GM18498 (cell line): ENCODE measurements around the gene FH.

Experiments
- ATAC-seq: cut with Tn5 transposase; IDR thresholded peaks from one replicate; pipeline ENCODE4 v1.9.1; 2021; ENCODE audit warnings: mild to moderate bottlenecking, moderate library complexity; ENCODE audit not compliant: unreplicated experiment

Gene FH

GRCh38 chr1:241519308-241520079 is at the start of gene FH:
TSS of gene FH (minus strand) at chr1:241519755. CDS start at chr1:241519722, 33 bp downstream.
- peak; percentile 98 for ATAC-seq

DNA sequence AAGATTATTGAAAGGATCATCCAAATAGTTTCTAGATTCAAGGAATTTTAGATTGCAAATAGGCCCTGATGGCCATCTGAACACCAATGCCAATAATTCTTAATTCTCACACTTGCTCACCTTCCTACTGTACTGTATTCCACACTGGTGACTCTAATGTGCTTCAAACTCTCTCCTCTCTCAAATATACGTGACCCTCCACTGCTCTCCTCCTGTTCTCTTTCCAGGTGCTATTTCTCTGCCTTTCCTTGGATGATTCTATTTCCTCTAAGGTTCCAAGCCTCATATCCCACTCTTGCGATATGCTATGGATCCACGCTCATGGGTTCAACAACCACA is 41.3 kb upstream of the FH start:
- ATAC-seq, result no peak

DNA sequence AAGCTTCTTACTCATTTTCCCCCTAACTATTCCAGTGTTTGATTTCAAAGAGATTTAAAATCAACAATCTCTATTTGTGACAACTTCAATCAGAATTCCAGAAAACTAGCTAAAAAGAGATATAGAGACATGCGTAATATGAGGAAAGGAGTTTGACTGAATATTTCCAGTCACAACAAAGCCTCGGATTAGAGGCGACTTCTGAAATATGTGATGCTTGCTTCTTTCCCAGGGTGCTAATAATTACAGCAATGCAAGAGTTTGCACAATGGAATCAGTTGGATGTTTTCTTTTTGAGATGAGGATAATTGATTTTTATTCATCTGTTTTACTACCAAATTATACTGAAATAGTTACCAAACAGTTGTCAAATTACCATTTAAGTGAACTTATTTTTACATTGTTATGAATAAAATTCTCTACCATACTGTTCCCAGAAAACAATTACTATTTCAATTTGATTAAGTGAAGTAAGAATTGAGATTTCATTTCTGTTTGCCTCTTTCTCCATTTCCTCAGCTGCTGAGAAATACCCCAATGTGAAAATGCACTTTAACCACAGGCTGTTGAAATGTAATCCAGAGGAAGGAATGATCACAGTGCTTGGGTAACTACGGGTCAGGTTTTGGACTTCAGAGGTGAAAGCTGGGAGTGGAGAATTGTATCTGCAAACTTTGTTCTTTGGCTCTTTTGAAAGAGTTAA is 40.7 kb upstream of the FH start:
- no peak for ATAC-seq

DNA sequence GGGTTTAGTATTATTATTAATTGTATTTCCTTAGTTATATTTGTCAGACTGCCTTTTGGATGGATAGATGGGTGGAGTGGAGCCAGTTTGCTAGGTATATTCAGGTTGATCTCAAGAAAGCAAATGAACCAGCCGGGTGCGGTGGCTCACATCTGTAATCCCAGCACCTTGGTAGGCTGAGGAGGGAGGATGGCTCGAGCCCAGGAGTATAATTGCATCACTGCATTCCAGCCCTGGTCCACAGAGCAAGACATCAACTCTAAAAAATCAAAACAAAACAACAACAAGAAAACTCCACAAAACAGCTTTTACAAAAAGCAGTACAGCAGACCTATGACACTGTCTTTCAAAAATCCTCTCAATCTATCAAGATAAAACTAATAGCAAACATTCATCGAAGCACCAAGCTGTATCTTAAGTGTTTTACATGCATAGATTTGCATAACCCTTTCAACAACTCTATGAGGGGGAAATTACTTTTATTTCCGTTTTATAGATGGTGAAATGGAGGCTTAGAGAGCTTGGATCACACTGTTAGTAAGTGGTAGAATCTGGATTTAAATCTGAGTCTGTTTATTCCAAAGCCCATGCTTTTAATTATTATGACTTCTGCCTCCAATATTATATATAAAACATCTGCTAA is 38.1 kb upstream of the FH start:
- ATAC-seq, result no peak

DNA sequence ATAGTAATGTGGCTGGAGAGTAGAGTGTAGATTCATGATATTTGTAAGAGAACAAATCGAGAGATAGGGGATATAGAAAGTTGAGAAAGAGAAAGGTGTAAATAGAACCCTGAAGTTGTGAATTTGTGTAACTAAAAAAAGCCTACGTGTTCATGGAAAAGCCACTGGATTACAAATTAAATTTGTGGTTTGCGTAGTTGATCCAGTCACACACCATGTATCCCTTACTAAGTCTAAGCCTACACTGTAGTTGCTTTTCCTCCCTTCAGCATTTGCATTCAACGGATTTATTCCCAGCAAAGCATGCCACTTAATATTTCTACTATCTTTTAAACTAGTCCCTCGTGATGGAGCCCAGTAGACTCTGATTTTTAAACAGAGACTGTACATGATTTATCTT is 37.5 kb upstream of the FH start:
- ATAC-seq, result no peak

DNA sequence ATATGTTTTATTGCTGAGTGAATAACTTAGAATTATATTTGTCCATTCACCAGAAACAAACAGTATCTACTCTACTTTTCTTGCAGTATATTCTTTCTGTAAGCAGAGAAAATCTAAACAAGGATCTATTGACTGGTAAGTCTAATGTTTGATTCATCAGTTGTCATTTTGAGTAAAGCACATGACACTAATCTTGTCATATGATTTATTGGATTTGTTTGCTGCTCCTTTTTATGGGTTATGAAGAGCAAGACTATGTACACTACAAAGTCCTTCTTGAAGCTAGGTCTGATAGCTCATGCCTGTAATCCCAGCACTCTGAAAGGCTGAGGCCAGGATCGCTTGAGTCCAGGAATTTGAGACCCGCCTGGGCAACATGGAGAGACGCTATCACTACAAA is 36.0 kb upstream of the FH start:
- ATAC-seq, result no peak

DNA sequence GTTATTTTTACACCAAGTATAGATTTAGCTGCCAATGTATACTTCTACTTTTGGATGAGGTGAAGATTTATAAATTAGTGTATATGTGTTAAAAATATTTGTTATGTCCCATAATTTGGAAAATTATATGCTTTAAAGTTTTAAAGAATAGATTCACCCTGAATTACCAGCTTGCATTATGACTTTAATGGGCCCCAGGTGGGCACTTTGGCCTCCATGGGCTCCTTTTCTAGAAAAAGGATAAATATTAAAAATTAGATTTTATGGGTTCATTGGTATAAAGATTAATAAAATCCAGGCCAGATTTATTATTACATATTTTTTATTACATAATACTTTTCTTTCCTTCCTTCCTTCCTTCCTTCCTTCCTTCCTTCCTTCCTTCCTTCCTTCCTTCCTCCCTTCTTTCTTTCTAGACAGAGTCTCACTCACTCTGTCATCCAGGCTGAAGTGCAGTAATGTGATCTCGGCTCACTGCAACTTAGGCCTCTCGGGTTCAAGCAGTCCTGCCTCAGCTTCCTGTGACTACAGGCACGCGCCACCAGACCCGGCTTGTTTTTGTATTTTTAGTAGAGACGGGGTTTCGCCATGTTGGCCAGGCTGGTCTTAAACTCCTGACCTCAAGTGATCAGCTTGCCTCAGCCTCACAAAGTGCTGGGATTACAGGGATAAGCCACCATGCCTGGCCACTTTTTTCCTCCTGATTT is 34.5 kb upstream of the FH start:
- ATAC-seq, result no peak

- peak; percentile 84 for ATAC-seq
Measured at GRCh38 chr1:241551759-241552638, 32.4 kb upstream of the FH start.

GRCh38 chr1:241550318-241550717 is 30.8 kb upstream of the FH start:
- ATAC-seq, result no peak

DNA sequence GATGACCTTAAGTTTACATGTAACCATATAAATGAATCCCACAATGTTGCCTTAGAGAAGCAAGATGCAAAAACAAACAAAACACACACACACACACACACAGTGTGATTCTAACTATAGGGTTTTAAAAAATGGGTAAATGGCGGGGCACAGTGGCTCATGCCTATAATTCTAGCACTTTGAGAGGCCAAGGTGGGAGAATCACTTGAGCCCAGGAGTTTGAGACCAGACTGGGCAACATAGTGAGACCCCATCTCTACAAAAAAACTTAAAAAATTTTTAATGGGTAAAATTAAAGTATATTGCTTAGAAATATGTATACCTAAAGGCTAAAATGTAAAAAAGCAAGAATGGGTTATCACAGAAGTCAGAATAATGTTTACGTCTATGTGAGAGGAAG is 28.5 kb upstream of the FH start:
- no peak for ATAC-seq

DNA sequence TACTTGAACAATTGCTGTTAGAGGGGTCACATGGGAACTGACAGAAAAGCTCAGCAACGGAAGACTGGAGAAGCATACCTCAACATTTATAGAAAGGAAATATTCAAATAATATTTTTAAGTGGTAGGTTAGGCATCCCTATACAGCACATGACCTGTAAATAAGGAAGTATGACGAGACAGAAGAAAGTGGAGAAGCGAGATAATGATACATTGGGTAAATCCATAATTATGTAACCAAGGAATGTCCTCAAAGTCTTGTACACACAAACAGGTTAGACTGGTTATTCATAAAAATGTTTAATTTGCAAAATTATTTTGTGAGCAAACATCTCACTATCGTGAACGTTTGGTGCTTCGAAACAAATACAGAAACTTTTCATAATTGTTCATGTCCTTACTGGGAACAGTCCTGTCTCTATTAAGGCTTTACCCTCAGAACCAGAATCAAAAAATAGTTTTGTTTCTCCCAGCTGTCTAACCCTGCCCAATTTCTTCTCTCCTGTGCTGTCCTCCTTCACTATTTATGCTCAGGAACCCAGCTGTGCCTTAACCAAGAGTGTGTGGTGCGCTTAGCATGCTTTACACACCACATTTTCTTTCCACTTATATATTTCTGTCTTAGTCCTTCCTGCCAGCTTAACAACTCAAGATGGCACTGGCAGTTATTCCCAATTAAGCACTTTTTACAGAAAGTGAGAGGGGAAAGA is 22.8 kb upstream of the FH start:
- ATAC-seq, result no peak

DNA sequence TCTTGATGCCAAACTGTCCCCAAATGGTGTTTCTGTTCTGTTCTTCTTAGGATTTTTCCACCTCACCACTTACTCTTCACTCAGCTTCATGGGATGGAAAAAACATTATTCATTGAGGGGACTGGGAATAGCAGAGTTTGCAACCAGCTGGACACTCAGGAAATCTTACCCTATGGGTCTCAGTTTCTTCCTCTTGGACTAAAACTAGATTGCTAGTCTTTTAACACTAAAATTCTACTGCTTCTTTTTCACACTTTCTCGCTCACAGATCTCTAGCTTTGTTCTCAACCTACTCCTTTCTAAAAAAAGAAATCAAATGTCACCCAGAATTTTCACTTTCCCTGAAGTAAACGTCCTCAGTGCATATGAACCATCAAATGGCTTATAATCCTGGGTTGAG is 17.4 kb upstream of the FH start:
- no peak for ATAC-seq

DNA sequence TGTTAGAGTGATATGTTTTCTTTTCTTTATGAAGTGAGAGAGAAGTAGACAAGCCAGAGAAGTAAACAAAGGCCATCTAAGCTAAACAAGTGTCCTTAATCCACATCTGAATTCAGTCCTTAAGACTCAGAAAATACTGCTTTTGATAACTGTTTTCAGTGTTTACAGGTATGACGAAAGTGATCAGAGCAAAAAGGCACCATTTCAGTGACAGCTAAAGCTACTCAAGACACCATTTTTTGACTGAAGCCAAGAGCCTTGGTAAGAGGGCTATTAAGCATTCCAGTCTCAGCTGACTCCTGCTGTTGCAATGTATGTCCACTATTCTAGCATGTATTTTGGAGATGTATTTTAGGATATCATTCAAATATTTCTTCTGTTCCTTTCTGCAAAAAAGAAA is 16.7 kb upstream of the FH start:
- no peak for ATAC-seq

GRCh38 chr1:241533326-241534115 is 14.0 kb upstream of the FH start:
- ATAC-seq, result peak; percentile 41

- ATAC-seq, result peak; percentile 69
Measured at GRCh38 chr1:241532864-241533263, 13.3 kb upstream of the FH start.

DNA sequence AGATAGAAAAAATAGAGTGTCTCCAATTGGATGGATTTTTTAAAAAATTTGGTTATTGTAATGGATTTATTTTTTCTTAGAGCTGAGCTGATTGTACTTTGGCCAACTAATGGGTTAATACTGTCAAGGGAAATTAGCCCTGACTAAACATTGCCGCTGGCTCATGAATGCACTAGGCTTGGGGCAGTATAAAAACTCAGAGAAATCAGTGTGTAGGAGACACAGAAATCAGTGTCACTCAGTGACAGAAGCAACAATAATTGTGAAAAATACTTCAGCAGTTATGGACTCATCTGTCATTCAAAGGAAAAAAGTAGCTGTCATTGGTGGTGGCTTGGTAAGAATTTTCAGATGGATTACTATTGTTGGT is 12.6 kb upstream of the FH start, which contains the start of gene KMO:
KMO (plus strand) TSS at position 217 of the 370 bp plus-strand sequence; CDS start at position 284, 67 bp downstream.
- peak; percentile 40 for ATAC-seq

DNA sequence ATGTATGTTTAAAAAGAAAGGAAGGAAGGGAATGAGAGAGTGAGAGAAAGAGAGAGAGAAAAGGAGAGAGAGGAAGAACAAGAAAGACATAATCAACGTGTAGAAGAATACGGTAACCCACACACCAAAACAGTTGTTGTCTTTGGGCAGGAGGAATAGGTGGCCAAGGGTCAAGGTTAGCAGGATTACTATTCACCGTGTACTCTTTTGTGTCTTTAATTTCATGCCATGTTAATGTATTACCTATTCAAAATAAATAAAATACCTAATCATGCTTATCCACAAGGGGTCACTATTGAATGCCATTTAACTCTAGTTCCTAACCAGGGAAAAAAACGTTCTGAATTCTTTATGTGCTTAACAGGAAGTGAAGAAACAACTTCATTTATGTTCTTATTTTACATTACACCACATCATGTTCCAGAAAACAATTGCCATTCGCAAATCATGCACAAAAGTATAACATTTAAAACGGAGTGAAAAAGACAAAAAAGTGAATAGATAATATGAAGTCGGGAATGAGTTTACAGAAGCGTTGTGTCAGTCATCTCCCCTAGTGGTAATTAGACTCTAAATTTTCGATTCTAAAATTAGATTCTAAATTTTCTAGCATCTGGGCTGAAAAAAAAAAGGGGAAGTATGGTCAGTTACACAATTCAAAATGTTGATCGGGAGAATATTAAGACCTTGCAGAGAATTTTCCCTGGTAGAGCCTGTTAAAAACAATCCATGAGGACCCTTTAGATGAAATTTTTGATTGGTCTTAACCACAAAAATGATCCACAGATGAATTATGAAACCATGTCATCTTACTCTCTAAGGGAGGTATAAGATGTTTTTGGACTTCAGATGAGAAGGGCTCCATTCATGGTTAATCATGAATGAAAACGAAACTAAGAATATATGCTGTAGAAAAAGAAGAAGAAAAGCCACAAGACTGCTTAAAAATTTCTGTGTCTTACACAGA is 11.9 kb upstream of the FH start:
- ATAC-seq, result peak; percentile 70

- ATAC-seq, result no peak
Measured at GRCh38 chr1:241527146-241527545, 7.6 kb upstream of the FH start.
